GM12874 (cell line): ENCODE measurements around the gene SEMA4A.

Experiments
- CTCF ChIP-seq: IDR thresholded peaks from 2 replicates; pipeline ENCODE4 v1.5.1; 2011; ENCODE audit warnings: low read depth, mild to moderate bottlenecking, control low read depth, low read length, moderate library complexity; ENCODE audit not compliant: insufficient read depth

The SEMA4A gene

GRCh38 chr1:156191292-156191964 lies 38.0 kb downstream of the SEMA4A start:
- TF ChIP-seq CTCF: no peak

- TF ChIP-seq CTCF: no peak
Measured at GRCh38 chr1:156193208-156193487, 39.8 kb downstream of the SEMA4A start.

- peak; percentile 36; the same call in 1 of the 2 replicates for TF ChIP-seq CTCF
Measured at GRCh38 chr1:156193488-156194299, 40.3 kb downstream of the SEMA4A start, which contains the start of gene SLC25A44. SLC25A44 (plus strand) TSS chr1:156194104; CDS start chr1:156199848, 5,744 bp downstream.

- TF ChIP-seq CTCF: no peak
Measured at GRCh38 chr1:156194300-156194652, 40.9 kb downstream of the SEMA4A start.

- no peak for TF ChIP-seq CTCF
Measured at GRCh38 chr1:156195853-156196252, 42.5 kb downstream of the SEMA4A start.

- no peak for TF ChIP-seq CTCF
Measured at GRCh38 chr1:156196445-156196844, 43.1 kb downstream of the SEMA4A start.

GRCh38 chr1:156198831-156199349 lies 45.5 kb downstream of the SEMA4A start:
- TF ChIP-seq CTCF: no peak
